ENCODE results near the gene KIAA0586.
A peak's percentile ranks its signal among the peaks of the same experiment; 100 is the strongest.
"Not testable (repeated sequence)": the region's sequence is repeated elsewhere in the genome, so short reads cannot be mapped to it uniquely, and the experiment has no call there.

The KIAA0586 gene

GRCh38 chr14:58464652-58465051, 37.1 kb downstream of the KIAA0586 start:
- no peak for DNase-seq (ENCODE audit: low read depth)

DNA sequence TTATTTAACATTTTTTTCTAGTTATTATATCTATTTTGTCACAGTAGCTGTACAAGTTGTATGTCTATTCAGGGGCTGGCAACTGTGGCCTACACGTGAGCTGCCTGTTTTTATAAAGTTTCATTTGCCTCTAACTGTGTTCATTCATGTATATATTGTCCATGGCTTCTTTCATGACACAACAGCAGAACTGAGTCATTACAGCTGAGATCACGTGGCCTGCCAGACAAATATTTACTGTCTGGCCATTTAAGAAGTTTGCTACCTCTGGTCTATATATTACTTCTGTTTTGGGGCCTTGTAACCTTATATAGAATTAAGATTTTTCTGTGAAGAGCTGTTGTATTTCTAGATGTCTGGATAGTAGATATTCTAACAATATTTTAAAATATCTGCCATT, 37.9 kb downstream of the KIAA0586 start:
- peak; percentile 54 for DNase-seq (ENCODE audit: low read depth)

DNA sequence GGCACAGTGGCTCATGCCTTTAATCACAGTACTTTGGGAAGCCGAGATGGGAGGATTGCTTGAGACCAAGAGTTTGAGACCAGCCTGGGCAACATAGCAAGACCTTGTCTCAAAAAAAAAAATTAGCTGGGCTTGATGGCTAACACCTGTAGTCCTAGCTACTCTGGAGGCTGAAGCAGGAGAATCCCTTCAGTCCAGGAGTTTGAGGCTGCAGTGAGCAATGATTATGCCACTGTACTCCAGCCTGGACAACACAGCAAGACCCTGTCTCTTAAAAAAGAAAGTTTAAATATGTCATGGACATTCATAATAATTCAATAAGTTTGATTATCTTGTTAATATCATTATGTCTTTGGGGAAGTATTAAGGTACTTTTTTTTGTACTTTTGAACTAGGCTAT, 38.9 kb downstream of the KIAA0586 start:
- DNase-seq (ENCODE audit: low read depth): no peak

- no peak for DNase-seq (ENCODE audit: low read depth)
Observed at GRCh38 chr14:58467575-58467974, 40.1 kb downstream of the KIAA0586 start.

DNA sequence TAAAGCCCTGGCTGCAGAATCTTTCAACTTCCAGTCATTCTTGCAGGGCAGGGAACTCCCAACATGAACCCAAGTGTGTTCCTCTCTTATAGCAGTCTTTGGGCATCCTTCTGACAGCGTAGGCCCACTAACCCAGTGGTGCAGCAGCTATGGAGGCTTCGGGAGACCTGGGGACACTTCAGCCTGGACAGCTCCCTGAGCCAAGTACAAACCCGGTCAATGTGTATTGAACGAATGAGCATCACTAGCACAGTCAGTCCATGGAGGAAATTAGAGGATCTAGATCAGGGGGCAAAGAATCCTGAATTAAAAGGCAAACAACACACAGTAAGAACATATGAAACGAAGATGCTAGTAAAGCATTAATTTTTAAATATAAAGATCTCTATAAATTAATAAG, 41.8 kb downstream of the KIAA0586 start:
- no peak for DNase-seq (ENCODE audit: low read depth)

GRCh38 chr14:58476320-58476719, 48.8 kb downstream of the KIAA0586 start:
- DNase-seq (ENCODE audit: low read depth): no peak

- DNase-seq (ENCODE audit: low read depth): no peak
Observed at GRCh38 chr14:58477653-58478052, 50.1 kb downstream of the KIAA0586 start.

DNA sequence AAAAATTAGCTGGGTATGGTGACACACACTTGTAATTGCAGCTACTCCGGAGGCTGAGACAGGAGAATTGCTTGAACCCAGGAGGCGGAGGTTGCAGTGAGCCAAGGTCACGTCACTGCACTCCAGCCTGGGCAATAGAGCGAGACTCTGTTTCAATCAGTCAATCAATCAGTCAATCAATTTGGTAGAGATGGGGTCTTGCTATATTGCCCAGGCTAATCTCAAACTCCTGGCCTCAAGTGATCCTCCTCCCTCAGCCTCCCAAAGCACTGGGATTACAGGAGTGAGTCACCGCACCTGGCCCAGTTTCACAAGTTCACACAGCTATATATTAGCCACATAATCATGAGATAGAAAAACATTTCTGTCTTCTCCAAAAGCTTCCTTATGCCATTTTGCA, 50.8 kb downstream of the KIAA0586 start:
- not testable (repeated sequence) for DNase-seq (ENCODE audit: low read depth)

DNA sequence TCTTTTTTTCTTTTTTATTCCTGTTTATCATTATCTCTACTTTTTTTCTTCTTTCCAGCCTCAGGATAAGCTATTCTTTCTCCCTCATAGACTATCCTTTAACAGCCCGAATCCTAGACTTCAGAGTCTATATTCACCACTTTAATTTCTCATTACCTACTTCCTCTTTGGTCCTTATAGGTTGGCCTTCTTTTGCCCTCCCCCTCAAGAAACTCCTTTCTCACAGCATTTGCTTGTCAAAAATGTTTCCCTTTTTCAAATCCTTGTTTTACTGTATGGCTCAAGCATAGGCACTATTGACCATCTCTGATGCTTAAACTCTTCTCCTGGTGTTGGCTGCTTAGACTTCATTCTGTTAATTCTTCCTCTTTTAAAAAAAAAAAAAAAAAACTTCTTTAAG, 52.5 kb downstream of the KIAA0586 start:
- DNase-seq (ENCODE audit: low read depth): no peak

- no peak for DNase-seq (ENCODE audit: low read depth)
Observed at GRCh38 chr14:58484176-58484575, 56.7 kb downstream of the KIAA0586 start.

DNA sequence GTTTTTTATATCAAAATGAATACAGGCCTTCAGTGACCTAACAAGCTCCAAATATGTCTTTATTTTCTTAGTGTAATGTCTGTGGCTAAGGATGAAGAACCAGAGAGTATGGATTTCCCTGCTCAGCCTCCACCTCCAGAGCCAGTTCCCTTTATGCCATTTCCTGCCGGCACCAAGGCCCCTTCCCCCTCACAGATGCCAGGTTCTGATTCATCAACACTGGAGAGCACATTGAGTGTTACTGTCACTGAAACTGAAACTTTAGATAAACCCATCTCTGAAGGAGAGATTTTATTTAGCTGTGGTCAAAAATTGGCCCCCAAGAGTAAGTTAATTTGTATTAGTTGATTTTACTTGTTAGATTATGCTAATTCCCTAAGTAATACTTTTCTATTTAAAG, 61.0 kb downstream of the KIAA0586 start:
- DNase-seq (ENCODE audit: low read depth): peak; percentile 71

DNA sequence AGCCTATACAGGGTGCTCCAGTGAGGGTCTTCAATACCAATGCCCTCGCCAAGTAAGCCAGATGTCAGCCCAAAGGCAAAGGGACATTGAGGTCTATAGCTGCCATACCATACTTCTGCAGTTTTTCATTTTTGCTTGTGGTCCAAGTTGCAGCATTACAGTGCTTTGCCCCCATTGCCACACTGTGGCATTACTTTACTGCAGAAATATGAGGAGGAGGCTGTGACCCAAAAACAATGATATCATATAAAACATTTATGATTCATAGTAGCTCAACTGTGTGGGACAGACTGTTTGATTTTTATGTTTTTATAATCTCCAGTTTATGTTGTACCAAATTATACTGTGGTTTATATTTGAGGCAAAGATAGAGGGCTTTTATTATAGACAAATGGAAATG, 64.1 kb downstream of the KIAA0586 start:
- no peak for DNase-seq (ENCODE audit: low read depth)

- DNase-seq (ENCODE audit: low read depth): no peak
Observed at GRCh38 chr14:58492044-58492443, 64.5 kb downstream of the KIAA0586 start.

DNA sequence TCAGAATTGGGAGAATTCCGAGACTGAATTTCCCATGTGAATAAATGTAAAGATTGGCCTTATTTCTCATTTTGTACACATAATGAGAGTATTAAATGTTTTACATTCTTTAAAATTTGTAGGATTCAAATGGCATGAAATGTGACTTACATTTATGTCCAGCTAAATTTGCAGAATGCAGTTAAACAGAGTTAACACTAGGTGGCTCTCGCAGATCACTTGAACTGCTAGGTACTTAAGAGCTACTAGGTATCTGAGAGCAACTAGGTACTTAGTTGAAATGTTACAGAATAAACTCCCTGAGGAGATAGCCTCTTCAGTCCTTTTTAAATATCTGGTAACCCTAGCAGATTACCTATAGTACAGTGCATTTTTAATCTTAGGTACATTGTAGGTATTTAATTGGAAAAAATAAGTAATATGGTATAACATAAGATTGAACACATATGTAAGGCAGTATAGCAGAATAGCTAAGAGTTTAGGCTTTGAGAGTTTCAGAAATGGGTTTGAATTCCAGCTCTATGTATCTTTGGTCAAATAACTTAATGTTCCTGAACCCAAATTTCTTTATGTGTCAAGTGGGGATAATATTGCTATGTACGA, 73.8 kb downstream of the KIAA0586 start:
- peak; percentile 79 for DNase-seq (ENCODE audit: low read depth)

DNA sequence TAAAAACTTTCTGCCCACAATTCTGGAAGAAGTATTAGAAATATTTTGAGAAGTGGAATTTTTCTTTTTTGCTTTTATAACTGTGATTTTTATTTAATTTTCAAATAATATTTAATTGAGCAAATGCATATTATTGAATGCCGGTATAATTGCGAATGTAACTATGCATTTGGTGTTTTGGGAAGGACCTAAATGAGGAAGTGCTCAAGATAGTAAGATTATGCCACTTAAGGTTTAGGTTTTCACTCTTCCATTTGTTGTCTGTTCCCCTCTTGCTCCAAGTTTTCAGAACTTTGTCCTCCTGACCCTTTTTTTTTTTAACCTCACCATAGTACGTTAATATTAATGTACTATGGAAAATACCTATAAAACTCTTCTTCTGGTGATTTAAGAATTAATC, 85.8 kb downstream of the KIAA0586 start:
- no peak for DNase-seq (ENCODE audit: low read depth)

DNA sequence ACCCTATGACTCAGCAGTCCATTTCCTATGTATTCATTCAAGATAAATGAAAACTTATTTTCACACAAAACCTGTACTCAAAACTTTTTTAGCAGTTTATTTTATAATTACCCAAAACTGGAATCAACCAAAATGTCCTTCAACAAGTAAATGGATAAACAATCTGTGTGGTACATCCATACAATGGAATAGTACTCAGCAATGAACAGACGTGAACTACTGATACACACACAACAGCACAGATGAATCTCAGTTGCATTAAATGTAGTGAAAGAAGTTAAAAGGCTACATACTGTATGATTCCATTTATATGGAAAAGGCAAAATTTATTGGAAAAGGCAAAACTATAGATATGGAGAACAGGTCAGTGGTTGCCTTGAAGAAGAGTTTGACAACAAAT, 90.1 kb downstream of the KIAA0586 start:
- no peak for DNase-seq (ENCODE audit: low read depth)

DNA sequence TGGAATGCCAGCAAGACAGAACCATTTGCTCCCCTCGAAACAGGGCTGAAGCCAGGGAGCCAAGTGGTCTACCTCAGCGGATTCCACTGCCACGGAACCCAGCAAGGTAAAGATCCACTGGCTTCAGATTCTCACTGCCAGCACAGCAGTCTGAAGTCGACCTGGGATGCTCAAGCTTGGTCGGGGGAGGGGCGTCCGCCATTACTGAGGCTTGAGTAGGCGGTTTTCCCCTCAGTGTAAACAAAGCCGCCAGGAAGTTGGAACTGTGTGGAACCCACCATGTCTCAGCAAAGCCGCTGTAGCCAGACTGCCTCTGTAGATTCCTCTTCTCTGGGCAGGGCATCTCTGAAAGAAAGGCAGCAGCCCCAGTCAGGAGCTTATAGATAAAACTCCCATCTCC, 98.2 kb downstream of the KIAA0586 start:
- not testable (repeated sequence) for DNase-seq (ENCODE audit: low read depth)

GRCh38 chr14:58533446-58533845, 105.9 kb downstream of the KIAA0586 start:
- no peak for DNase-seq (ENCODE audit: low read depth)

GRCh38 chr14:58535044-58535443, 107.5 kb downstream of the KIAA0586 start:
- DNase-seq (ENCODE audit: low read depth): no peak

- DNase-seq (ENCODE audit: low read depth): no peak
Observed at GRCh38 chr14:58537004-58537403, 109.5 kb downstream of the KIAA0586 start.

DNA sequence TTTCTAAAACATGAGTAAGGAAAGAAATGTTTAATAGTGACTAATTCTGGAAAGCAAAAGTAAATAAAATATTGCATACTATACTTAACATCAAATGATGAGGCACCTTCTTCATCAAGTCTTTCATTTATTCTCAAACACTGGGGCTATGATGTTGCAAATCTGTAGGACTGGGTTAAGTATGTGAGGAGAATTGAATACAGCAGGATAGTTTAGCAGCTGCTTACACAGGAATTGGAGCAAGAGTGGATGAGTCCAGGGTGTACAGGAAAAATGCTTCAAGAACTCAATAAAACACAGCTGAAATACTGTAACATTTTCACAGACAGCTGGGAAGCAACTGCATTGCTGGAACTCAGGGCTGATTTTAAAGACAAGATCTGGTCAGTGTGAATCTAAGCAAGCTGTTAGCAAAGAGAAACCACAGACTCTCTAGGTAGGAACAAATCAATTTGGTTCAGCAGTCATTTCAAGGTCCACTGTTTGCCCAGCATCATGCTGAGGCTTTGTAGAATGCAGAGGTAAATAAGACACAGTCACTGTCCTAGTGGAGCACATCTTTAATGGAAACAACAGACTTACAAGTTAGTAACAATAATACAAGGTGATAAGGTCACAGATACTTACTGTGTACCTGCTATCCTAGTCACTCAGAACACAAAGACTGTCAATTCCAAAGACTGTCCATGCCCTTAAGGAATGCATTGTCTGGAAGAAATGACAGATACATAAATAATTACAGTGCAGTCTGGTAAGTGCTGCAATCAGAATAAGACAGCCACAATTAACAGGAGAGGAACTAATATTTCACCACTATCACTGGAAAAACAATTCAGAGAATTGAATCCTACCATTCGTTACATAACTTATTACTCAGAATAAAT, 113.5 kb downstream of the KIAA0586 start:
- DNase-seq (ENCODE audit: low read depth): no peak

DNA sequence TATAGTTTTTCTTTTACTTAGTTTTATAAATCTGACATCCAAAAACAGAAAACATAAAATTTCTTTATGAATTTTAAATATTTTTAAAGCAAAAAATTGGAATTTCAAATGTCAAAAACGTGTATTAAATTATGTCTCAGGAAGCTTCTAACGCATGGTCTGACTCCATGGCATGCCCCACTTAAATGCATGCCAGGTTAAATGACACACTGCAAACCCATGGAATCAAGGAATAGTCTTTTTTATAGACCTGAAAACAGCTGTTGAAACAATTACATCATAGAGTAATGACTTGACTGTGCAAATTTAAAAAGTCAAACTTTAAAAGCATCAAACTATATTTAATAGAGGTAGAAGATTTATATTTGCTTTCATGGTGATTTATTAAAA, 114.1 kb downstream of the KIAA0586 start:
- DNase-seq (ENCODE audit: low read depth): no peak

DNA sequence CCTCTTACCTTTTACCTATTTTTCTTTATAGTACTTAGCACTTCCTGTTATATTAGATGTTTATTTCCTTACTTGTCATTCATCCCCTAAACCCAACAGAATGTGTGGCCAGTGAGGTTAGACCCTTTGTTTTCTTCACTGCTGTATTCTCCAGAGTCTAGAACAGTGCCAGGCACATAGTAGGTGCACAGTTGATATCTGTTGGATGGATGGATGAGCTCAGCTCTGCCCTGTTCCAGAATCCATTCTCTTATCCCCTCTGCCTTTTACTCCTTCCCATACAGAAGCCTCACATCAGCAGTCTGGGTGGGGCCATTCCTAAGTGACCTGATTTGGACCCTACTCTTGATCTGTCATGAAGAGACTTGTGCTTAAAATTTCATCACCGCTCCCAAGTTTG, 115.7 kb downstream of the KIAA0586 start:
- no peak for DNase-seq (ENCODE audit: low read depth)

- DNase-seq (ENCODE audit: low read depth): no peak
Observed at GRCh38 chr14:58547649-58548048, 120.1 kb downstream of the KIAA0586 start.

Data from ELR (cell line).